Frontal cortex (tissue), 4 donors: Measurements from ENCODE around the gene HTR1B. TPM values are rescaled to one million over a fixed set of nuclear protein-coding genes. Genes with fewer than 3 reads are reported as not detected.
A peak's percentile ranks its signal among the peaks of the same experiment; 100 is the strongest.

Source experiments
- DNase-seq, 2 donors: peaks; one replicate each; pipeline ENCODE4 v3.0.0; 2012; ENCODE audit warnings: low spot score in 2 of 2
- FAIRE-seq: peaks from 2 replicates; lab custom pipeline; 2012; peaks lifted over from hg19 to GRCh38; lab: Jason Lieb, UNC
- total RNA-seq: library from RNA; depleted of rRNA; stranded (reverse); fragments of >200 nt; gene quantifications from one replicate; pipeline ENCODE4 v1.2.3, GENCODE V29; 2014
- donor health status: control.
- donor health status: control.
- donor health status: control.

Gene HTR1B
- total RNA-seq, 1 donor from 2014 or later = 5.3 TPM

DNA sequence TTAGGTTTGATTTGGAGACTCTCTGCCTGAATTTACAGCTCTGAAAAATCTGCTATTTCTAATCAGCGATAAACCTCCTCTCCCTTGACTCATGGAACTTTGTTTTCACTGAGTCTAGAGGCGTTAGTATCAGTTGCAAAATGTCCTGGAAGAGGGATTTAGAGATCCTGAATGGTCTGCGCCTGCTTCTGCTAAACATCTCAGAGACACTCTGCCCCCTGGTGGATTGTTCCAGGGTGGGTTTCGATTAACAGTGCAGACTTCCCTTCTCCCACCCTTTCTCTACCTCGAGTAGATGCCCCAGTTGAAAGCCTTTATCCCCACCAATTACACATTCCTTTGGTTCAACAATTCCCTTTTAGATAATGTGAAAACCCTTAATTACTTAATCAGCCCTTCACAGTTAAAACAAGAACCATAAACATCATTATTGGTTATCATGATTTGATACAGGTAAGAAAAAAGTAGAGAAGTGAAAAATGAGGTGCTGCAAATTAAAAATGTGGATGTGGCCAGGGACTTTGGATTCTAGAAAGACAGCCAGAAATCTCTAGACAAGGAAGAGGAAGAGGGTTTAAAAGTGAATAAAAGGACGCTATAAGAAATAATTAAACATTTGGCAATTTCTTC lies 5.5 kb downstream of the HTR1B start:
- FAIRE-seq = no peak

DNA sequence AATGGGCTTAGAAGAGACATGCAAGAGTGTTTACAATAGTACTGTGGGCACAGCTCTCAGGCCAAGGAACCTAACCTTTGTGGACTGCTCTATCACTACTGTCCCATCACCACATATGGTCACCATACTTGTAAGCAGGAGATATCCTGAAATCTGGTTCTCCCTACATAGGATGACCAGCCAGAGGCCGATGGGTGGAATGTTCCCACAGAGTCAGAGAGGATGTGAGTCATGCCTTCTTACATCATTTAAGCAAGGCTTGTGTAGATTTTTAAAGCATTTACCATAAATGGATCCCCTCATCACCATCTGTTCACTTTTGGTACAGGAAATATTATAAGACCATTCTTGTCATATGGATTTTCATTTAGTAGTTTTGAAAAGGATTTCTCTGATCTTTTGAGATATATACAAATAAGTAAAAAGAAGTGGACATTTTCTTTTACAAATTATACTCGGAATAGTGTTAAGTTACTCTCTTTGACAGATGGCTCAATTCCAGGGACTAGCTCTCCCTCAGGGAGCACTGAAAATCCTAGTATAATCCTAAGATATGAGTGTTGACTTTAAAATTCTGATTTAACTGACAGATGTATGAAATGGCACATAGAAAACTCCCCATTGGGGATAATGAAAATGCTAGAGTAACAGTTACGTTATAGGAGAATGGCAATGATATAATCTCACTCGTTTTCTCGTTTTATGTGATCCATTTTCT lies 6.6 kb downstream of the HTR1B start:
- FAIRE-seq (no peak), DNase-seq (no peak)

More for the DNA sequence above, 5.5 kb downstream of the HTR1B start:
- DNase-seq = peak; percentile 44 to 45

DNA sequence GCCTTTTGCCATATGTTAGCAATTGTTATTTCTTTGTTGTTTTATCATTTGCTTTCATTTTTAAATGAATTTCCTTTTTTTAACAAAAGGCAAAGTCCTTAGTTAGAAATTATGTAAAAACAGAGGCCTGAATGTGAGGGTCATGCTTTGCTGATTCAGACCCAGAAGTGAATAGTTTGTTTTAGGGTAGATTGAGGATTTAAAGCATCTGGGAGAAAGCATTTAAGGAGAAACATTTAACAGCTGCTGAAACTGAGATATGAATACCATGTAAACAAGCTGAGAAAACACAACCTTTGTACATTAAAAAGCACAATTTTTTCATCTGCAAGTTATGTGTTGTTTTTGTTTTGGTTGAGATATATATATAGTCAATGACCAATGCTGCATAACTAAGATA lies 8.0 kb downstream of the HTR1B start:
- no peak for DNase-seq
- no peak for FAIRE-seq

DNA sequence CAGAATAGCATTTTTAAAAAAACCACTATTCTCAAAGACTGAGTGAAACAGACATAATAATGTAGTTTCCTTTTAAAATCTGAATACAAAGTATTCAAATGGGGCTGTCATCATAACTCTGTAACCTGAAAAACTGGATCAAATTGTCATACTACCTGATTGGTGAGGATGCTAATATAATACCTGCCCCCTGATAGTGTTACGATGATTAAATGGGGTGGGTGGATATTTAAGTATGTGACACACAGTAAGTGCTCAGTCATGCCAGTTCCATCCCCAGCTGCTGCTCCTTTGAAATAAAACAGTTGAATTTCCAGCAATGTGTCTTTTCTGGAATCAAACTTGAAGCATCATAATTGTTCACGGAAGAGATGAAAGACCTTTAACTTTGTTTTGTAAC lies 8.9 kb downstream of the HTR1B start:
- DNase-seq (no peak), FAIRE-seq (no peak)

DNA sequence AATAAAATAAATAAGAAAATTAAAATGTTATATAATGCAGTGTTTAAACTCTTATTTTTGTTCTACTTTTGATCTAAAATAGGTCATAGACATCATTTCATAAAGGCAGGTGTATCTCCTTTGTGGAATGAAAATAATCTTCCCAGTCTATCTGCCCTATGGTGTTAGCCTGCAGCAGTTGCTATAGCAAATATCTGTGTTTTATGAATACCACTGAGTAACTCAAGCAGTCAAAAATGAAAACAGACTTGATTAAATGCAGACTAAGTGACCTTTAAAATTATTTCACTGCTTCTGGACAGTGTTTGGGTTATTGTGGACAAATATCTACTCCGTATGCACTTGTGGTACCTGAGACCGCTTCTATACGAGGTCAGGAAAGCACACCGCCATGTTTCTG lies 11.8 kb downstream of the HTR1B start:
- DNase-seq = no peak
- FAIRE-seq = no peak

DNA sequence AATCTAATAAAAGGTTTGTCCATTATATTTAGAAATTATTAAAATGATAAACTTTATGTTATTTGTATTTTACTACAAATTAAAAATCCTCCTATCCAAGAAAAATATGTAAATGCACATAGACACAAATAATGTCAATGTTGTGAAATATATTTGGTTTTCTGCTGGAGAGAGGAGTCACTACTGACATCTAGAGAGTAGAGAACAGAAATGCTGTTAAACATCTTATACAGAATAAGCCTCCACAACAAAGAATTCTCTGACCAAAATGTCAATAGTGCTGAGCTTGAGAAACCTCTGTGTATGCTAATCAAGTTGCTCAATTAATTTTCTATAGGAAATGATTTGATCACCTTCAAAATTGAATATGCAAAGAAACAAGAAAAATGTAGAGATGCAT lies 12.4 kb downstream of the HTR1B start:
- FAIRE-seq (peak; percentile 33), DNase-seq (no peak)

DNA sequence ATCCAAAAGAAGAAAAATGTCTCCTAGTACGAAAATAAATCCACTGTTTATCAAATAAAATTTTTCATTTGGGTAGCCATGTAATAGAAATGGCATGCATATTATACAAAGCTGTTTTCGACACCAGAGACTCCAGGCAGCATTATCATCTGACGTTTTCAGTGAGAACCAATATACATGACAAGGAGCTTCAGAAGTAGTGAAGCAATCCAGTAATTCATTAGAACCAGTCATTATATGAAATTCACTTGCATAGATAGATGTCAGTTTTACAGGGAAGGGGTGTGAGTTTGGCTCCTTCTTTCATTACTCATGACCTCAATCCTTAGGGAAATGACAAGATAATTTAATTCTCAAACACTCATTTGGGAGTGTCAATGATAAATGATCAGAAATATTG lies 14.7 kb downstream of the HTR1B start:
- DNase-seq = no peak
- FAIRE-seq = no peak

DNA sequence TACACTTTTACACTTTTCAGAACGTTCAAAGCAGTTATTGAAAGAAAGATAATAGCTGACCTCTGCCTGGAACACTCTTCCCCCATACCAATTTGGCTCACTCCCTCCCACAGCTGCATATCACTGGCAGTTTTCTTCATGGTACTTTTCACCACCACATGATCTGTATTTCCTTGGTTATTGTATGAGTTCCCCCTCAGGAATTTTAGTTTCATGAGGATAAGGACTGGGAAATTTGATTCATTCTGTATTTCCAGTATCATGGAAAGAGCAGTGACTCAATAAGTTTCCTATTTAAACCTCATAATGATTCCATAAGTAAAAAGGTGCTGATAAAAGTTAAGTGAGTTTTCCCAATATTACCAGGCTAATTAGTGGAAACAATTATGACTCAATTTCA lies 16.0 kb downstream of the HTR1B start:
- DNase-seq (no peak), FAIRE-seq (no peak)

DNA sequence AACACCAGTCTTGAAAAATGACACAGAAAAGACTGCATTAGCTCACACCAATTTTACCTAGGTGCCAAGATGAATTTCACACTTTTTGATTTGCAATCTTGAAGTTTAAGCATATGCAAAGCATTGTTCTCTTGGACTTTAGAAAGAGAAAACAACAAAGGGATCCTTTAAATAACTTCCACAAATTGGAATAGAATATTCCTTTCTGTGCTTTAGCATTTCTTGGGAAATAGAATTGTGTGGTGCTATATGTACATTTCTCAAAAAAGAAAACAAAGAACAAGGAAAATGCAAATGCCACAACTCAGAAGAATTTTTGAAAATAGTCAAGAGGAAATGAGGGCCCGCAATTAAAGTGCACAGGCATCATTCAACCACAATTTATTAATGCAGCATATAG lies 17.0 kb downstream of the HTR1B start:
- no peak for DNase-seq
- FAIRE-seq = no peak

DNA sequence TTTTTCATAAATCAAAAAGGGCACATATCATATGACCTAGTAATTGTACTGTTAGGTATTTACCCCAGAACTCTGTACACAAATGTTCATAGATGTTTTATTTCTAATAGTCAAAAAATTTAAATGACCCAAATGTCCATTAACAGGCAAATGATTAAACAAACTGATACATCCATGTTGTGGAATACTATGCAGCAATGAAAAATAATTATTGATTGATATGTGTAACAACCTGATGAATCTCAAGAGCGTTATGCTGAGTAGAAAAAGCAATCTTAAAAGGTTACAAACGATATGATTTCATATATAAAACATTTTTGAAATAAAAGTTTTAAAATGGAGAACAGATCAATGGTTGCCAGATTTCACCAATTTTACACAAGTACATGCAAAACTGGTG lies 18.1 kb downstream of the HTR1B start:
- DNase-seq = no peak
- FAIRE-seq = no peak

DNA sequence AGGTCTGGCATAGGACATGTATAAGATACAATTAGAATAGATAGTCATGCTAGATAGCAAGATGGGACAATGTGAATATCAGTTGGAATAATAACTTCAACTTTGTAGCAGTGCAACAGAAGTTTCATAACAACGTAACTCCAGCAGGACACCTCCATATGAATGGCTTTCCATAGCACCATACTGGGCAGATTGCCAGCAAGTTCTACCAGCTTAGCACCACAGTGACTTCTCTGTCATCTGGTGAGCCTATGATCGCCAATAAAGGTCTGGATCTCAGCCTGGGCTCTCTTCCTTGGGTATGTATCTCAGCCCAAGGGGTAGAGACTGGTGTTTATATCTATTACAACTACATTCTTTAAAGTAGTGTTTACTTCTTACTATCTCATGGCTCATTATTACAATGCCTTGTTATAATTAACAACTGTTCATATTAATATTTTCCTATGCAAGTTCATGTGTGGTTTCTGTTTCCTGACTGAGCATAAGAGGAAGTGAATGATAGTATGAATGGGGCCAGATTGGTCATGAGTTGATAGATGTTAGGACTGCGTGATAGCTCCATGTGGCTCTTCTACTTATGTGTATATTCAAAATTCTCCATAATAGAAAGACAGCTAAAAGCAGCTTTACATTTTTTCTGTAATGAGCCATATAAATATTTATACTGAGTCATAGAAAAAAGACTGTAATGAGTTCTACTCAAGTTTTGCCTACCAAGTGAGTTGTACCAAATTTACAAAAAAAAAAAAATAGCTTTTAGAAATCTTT lies 22.9 kb downstream of the HTR1B start:
- no peak for FAIRE-seq

DNA sequence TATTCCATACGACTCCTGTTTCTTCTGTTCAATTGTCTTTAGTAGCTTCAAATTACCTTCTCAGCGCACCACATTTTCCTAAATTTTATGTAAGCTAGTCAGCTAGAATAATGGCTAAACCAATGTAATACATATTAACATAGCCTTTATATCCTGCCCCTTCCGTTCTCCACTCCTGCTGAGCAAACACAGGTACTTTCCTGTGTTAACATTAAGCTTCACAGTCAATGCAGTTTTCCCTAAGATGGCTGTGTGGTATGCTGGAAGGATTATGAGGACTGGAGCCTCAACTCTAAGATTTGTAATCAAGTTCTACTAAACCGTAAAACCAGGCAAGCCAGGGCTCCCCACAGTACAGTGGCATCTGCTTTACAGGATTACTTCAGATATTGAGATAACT lies 29.4 kb downstream of the HTR1B start:
- no peak for FAIRE-seq
- DNase-seq = no peak

More for the DNA sequence above, 22.9 kb downstream of the HTR1B start:
- DNase-seq = no peak

DNA sequence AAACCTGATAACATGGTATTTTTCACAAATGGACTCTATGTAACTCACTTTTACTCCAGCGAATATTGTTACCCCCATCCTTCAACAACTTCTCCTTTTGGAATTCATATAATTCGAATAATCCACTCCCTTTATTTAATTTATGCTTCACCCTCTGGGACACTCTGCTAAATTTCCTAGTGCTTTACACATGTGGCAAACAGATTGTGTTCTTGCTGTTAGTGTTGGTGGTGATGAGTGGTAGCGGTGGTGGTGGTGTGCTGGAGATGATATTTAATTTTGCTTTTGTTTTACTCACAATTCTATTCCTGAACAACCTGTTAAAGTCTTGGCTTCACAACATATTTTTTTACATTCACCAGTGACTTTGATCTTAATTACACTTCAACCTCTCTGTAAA lies 32.8 kb downstream of the HTR1B start:
- no peak for FAIRE-seq
- no peak for DNase-seq

DNA sequence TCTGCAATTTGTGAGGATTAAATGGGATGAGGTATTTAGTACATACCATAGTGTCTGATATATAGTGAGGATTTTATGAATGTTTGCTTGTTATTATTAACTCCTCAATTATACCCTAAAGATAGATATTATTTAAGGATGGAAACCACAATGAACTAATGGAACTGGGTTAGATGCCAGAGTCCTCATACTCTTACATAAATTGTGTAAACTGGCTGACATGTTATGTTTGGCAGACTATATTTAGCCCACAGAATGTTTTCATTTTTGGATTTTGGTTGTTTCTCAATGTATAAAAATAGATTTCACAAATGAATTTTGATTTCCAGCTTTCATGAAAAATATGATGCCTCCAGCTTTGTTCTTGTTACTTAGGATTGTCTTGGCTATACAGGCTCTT lies 37.6 kb downstream of the HTR1B start:
- no peak for DNase-seq
- no peak for FAIRE-seq

DNA sequence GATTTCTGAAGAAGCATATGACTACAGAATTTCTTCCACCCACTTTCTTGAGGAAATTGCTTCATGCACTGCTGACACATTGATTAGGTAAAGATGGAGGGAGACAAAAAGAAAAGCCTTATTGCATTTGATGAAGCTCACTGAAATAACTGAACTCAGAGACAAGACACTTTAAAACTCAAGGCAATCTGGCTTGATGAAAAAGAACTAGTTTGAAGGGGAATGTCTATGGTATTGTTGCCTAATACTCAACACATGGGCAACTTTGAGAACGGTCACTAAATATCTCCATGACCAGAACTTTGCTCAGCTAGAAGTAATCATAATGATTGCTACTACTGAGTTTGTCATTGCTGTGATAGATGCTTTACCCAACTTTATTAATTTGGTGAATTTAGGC lies 38.1 kb downstream of the HTR1B start:
- FAIRE-seq (no peak), DNase-seq (no peak)

DNA sequence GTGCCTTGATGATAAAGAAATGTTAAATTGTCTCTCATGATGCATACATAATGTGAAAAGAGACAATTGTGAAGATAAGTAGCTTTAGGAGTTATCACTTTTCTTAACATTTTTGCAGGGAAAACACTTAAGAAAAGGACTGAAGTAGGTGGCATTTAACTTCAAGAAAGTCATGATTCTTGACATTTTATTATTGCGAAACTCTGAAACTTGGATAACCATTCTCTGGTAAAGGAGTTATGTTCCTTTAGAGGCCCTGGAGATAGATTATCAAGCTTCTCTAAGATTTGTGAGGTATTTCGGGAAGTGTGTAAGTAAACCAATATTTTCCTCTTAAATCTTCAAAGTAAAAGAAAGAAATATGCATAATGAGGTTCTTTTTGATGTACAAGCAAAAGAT lies 38.5 kb downstream of the HTR1B start:
- FAIRE-seq = no peak

DNA sequence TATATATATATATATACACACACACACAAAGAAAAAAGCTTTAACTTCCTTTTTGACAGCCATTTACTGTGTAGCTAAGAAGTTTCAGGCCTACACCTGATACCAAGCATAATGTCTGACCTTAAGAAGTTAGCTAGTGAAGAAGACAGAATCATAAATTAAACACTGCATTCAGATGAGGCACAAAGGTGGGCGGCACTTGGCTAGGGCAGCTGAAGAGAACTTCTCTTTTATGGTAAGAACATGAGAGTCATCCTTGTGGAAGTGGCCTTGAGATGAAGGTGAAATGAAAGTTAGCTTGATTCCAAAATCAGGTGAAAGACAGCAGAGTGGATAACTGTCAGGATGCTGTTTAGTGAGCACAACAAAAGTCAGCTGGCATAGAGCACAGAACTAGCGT lies 46.5 kb downstream of the HTR1B start:
- DNase-seq (no peak), FAIRE-seq (no peak)

More for the DNA sequence above, 38.5 kb downstream of the HTR1B start:
- no peak for DNase-seq

DNA sequence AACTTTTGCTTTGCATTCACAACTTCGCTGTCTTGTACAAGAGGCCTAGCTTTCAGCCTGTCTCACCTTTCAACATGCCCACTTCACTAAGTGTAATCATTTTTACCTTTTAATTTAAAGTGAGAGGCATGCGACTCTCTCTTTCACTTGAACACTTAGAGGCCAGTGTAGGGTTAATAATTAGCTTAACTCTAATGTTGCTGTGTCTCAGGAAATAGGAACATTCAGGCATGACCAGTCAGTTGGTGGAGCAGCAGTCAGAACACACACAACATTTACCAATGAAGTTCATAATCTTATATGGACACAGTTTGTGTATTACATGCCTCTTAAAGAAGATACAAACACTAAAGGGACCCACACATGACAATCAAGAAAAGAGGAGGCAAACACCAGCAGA lies 47.6 kb downstream of the HTR1B start:
- no peak for DNase-seq
- FAIRE-seq = no peak
